H9 (cell line): ENCODE results near the gene AGTPBP1. TPM values are rescaled to one million over a fixed set of nuclear protein-coding genes. Genes with fewer than 3 reads are reported as not detected.

Experiments
- DNase-seq: peaks from one replicate; pipeline ENCODE4 v3.0.0-alpha.2; 2017
- H2AFZ ChIP-seq: one replicate; pipeline ENCODE4 v1.6.1; 2013; ENCODE audit warnings: mild to moderate bottlenecking, low read length, control low read depth, moderate library complexity
- H2AK5ac ChIP-seq: 2 replicates; pipeline ENCODE4 v1.6.1; 2013; ENCODE audit warnings: low read length, control low read depth, mixed read lengths; ENCODE audit not compliant: insufficient read length
- H2BK120ac ChIP-seq: one replicate; pipeline ENCODE4 v1.6.1; 2013; ENCODE audit warnings: low read depth, mild to moderate bottlenecking, low read length, control low read depth, inconsistent platforms; ENCODE audit not compliant: poor library complexity, severe bottlenecking
- H2BK12ac ChIP-seq: 2 replicates; pipeline ENCODE4 v1.6.1; 2013; ENCODE audit warnings: low read length, control low read depth, mixed read lengths, low read depth; ENCODE audit not compliant: insufficient read length
- H2BK15ac ChIP-seq: 2 replicates; pipeline ENCODE4 v1.6.1; 2013; ENCODE audit warnings: low read depth, low read length, control low read depth
- H2BK20ac ChIP-seq: one replicate; pipeline ENCODE4 v1.6.1; 2013; ENCODE audit warnings: low read depth, mild to moderate bottlenecking, low read length, control low read depth, inconsistent platforms; ENCODE audit not compliant: poor library complexity, severe bottlenecking
- H2BK5ac ChIP-seq: 2 replicates; pipeline ENCODE4 v1.6.1; 2013; ENCODE audit warnings: low read length, control low read depth, mixed read lengths; ENCODE audit not compliant: insufficient read length
- H3K14ac ChIP-seq: 2 replicates; pipeline ENCODE4 v1.6.1; 2013; ENCODE audit warnings: low read length, control low read depth; ENCODE audit not compliant: insufficient read depth
- H3K18ac ChIP-seq: 2 replicates; pipeline ENCODE4 v1.6.1; 2013; ENCODE audit warnings: low read depth, mild to moderate bottlenecking, mixed read lengths, low read length, control low read depth; ENCODE audit not compliant: insufficient read length
- H3K23ac ChIP-seq: 2 replicates; pipeline ENCODE4 v1.6.1; 2013; ENCODE audit warnings: low read length, control low read depth, mixed read lengths, low read depth; ENCODE audit not compliant: insufficient read length
- H3K23me2 ChIP-seq: 2 replicates; pipeline ENCODE4 v1.6.1; 2013; ENCODE audit warnings: low read depth, mild to moderate bottlenecking, mixed read lengths, low read length, control low read depth; ENCODE audit not compliant: insufficient read length, poor library complexity, severe bottlenecking
- H3K27ac ChIP-seq: 2 replicates; pipeline ENCODE4 v1.5.1; 2013; ENCODE audit warnings: low read length, control low read depth, mixed read lengths, low read depth; ENCODE audit not compliant: insufficient read length
- H3K27me3 ChIP-seq: 2 replicates; pipeline ENCODE4 v1.6.1; 2013; ENCODE audit warnings: low read length, control low read depth, inconsistent platforms; ENCODE audit not compliant: insufficient read depth
- H3K4ac ChIP-seq: 2 replicates; pipeline ENCODE4 v1.6.1; 2013; ENCODE audit warnings: low read depth, mild to moderate bottlenecking, control low read depth, inconsistent platforms, low read length, moderate library complexity
- H3K4me1 ChIP-seq: 2 replicates; pipeline ENCODE4 v1.6.1; 2013; ENCODE audit warnings: low read length, control low read depth, inconsistent platforms; ENCODE audit not compliant: insufficient read depth
- H3K4me2 ChIP-seq: 2 replicates; pipeline ENCODE4 v1.6.1; 2013; ENCODE audit warnings: low read length, control low read depth, mixed read lengths; ENCODE audit not compliant: insufficient read length, insufficient read depth
- H3K56ac ChIP-seq: 2 replicates; pipeline ENCODE4 v1.6.1; 2013; ENCODE audit warnings: low read depth, mild to moderate bottlenecking, mixed read lengths, low read length, control low read depth; ENCODE audit not compliant: insufficient read length
- H3K79me1 ChIP-seq: 2 replicates; pipeline ENCODE4 v1.6.1; 2013; ENCODE audit warnings: low read depth, mild to moderate bottlenecking, moderate library complexity, low read length, control low read depth, inconsistent platforms; ENCODE audit not compliant: insufficient read depth, poor library complexity, severe bottlenecking
- H3K79me2 ChIP-seq: 2 replicates; pipeline ENCODE4 v1.6.1; 2013; ENCODE audit warnings: low read length, control low read depth, inconsistent platforms; ENCODE audit not compliant: insufficient read depth
- H3K9ac ChIP-seq: 2 replicates; pipeline ENCODE4 v1.6.1; 2013; ENCODE audit warnings: low read length, control low read depth, mixed read lengths; ENCODE audit not compliant: insufficient read length; ENCODE audit errors: extremely low read depth
- H3K9me3 ChIP-seq: one replicate; pipeline ENCODE4 v1.6.1; 2013; ENCODE audit warnings: low read depth, low read length, inconsistent platforms; ENCODE audit not compliant: control insufficient read depth
- H3T11ph ChIP-seq: one replicate; pipeline ENCODE4 v1.6.1; 2013; ENCODE audit warnings: mild to moderate bottlenecking, low read length, control low read depth, inconsistent platforms
- H4K20me1 ChIP-seq: one replicate; pipeline ENCODE4 v1.6.1; 2013; ENCODE audit not compliant: control insufficient read depth, insufficient read length, insufficient read depth
- H4K5ac ChIP-seq: 2 replicates; pipeline ENCODE4 v1.6.1; 2013; ENCODE audit warnings: low read depth, mild to moderate bottlenecking, mixed read lengths, low read length, control low read depth; ENCODE audit not compliant: insufficient read length
- H4K8ac ChIP-seq: replicated peaks from 2 replicates; pipeline ENCODE4 v1.6.1; 2013; ENCODE audit warnings: low read length, control low read depth, mixed read lengths, low read depth; ENCODE audit not compliant: insufficient read length
- H4K91ac ChIP-seq: 2 replicates; pipeline ENCODE4 v1.6.1; 2013; ENCODE audit warnings: low read depth, mild to moderate bottlenecking, moderate library complexity, mixed read lengths, low read length, control low read depth; ENCODE audit not compliant: insufficient read length
- H3K27ac Mint-ChIP-seq, 3 experiments: 2 replicates in 2 of 3; 3 replicates in 1 of 3; pipeline ENCODE4 v1.8.0; 2020 to 2021; ENCODE audit warnings: mixed read lengths in 3 of 3, mild to moderate bottlenecking in 1 of 3, moderate library complexity in 1 of 3
- H3K27me3 Mint-ChIP-seq: 2 replicates; pipeline ENCODE4 v1.8.0; 2021; ENCODE audit warnings: low read depth, mild to moderate bottlenecking, moderate library complexity, mixed read lengths
- H3K36me3 Mint-ChIP-seq, 3 experiments: 2 replicates in 2 of 3; 3 replicates in 1 of 3; pipeline ENCODE4 v1.8.0; 2020 to 2021; ENCODE audit warnings: low read depth in 3 of 3, mixed read lengths in 3 of 3; ENCODE audit not compliant: insufficient read depth in 1 of 3
- H3K4me1 Mint-ChIP-seq, 2 experiments: 2 replicates each; pipeline ENCODE4 v1.8.0; 2020; ENCODE audit warnings: mixed read lengths in 2 of 2
- H3K4me3 Mint-ChIP-seq, 2 experiments: 2 replicates in 1 of 2; 3 replicates in 1 of 2; pipeline ENCODE4 v1.8.0; 2020 to 2021; ENCODE audit warnings: mild to moderate bottlenecking in 2 of 2, mixed read lengths in 2 of 2, moderate library complexity in 1 of 2
- H3K9me3 Mint-ChIP-seq, 2 experiments: 2 replicates in 1 of 2; 3 replicates in 1 of 2; pipeline ENCODE4 v1.8.0; 2020; ENCODE audit warnings: mild to moderate bottlenecking in 2 of 2, mixed read lengths in 2 of 2, moderate library complexity in 1 of 2
- WGBS: extraction: QIAGEN DNeasy Blood & Tissue Kit; methylation state at CpG from one replicate; pipeline ENCODE4 v1.1.7; 2013; ENCODE audit warnings: missing lambda C conversion rate, low lambda C conversion rate, mixed read lengths; ENCODE audit not compliant: insufficient read length; ENCODE audit errors: extremely low coverage; 5-methylcytosine and 5-hydroxymethylcytosine counted together
- total RNA-seq: library from RNA; stranded (reverse); gene quantifications from 2 replicates; pipeline ENCODE4 v1.2.1, GENCODE V29; 2021
- TF ChIP-seq, protein P1 (sequence below): fragments of 200-600 bp; sonication (generic); conservative IDR thresholded peaks from 3 replicates; pipeline ENCODE4 v1.8.0; 2021; ENCODE audit warnings: antibody characterized with exemption, mild to moderate bottlenecking

Gene AGTPBP1
- total RNA-seq, 1 experiment from 2014 or later: 53.1 TPM

DNA sequence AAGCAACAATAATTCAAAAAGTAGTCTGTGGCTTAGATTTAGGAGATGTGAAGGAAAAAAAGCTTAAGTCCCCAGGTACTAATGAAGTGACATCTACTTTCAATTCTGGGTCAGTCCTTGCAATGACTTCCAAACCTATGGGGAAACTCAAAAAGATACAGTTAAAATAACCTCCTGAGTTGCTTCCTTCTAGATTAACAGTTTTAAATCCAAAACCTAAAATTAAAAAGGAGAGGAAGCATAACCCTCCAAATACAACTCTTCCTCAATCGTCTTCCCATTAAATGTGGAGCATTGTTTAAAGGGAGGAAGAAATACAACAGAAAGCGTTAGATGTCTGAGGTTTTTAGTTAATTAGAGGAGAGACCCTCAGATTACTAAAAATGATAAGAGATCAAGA lies 75.7 kb downstream of the AGTPBP1 start:
- H3T11ph ChIP-seq: no peak overlapping the region
- no peak overlapping the region for H4K5ac ChIP-seq
- no peak overlapping the region for H3K27ac Mint-ChIP-seq
- H3K23ac ChIP-seq: no peak overlapping the region
- H3K36me3 Mint-ChIP-seq: peaks cover 0 to 12% (median 10%) of the 10 kb centered on the region in 3 experiments; a peak in 3 of 7 replicates
- H3K79me2 ChIP-seq: no peaks in the 10 kb centered on the region
- no peak overlapping the region for H2AK5ac ChIP-seq
- no peak overlapping the region for H2BK120ac ChIP-seq
- no peak overlapping the region for H2BK15ac ChIP-seq
- H4K8ac ChIP-seq: no peak overlapping the region
- WGBS: no CpG with 5 or more reads among the region's 2 CpGs
- no peak overlapping the region for H2AFZ ChIP-seq
- H3K4me3 Mint-ChIP-seq: no peak overlapping the region
- TF ChIP-seq, protein P1, sequence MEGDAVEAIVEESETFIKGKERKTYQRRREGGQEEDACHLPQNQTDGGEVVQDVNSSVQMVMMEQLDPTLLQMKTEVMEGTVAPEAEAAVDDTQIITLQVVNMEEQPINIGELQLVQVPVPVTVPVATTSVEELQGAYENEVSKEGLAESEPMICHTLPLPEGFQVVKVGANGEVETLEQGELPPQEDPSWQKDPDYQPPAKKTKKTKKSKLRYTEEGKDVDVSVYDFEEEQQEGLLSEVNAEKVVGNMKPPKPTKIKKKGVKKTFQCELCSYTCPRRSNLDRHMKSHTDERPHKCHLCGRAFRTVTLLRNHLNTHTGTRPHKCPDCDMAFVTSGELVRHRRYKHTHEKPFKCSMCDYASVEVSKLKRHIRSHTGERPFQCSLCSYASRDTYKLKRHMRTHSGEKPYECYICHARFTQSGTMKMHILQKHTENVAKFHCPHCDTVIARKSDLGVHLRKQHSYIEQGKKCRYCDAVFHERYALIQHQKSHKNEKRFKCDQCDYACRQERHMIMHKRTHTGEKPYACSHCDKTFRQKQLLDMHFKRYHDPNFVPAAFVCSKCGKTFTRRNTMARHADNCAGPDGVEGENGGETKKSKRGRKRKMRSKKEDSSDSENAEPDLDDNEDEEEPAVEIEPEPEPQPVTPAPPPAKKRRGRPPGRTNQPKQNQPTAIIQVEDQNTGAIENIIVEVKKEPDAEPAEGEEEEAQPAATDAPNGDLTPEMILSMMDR: no peak
- no peaks in the 10 kb centered on the region for H3K4me1 Mint-ChIP-seq
- no peaks in the 10 kb centered on the region for H3K27me3 ChIP-seq
- H2BK5ac ChIP-seq: no peak overlapping the region
- no peaks in the 10 kb centered on the region for H4K20me1 ChIP-seq
- H3K9me3 ChIP-seq: no peaks in the 10 kb centered on the region
- no peak overlapping the region for H4K91ac ChIP-seq
- no peaks in the 10 kb centered on the region for H3K79me1 ChIP-seq
- H2BK20ac ChIP-seq: no peak overlapping the region
- no peak overlapping the region for H3K9ac ChIP-seq
- no peak overlapping the region for H3K56ac ChIP-seq
- no peak overlapping the region for H3K4me2 ChIP-seq
- H3K9me3 Mint-ChIP-seq: no peaks in the 10 kb centered on the region
- no peak overlapping the region for H3K4ac ChIP-seq
- no peaks in the 10 kb centered on the region for H3K4me1 ChIP-seq
- no peaks in the 10 kb centered on the region for H3K23me2 ChIP-seq
- H2BK12ac ChIP-seq: no peak overlapping the region
- no peak for DNase-seq
- H3K18ac ChIP-seq: no peak overlapping the region
- no peak overlapping the region for H3K14ac ChIP-seq
- H3K27me3 Mint-ChIP-seq: no peaks in the 10 kb centered on the region
- H3K27ac ChIP-seq: no peak overlapping the region
